GM21576 (cell line): ENCODE results near the gene NKAIN2.
"Not testable (repeated sequence)": the region's sequence is repeated elsewhere in the genome, so short reads cannot be mapped to it uniquely, and the experiment has no call there.

Source experiments
- ATAC-seq: cut with Tn5 transposase; IDR thresholded peaks from one replicate; pipeline ENCODE4 v1.9.1; 2021; ENCODE audit warnings: mild to moderate bottlenecking, moderate library complexity; ENCODE audit not compliant: unreplicated experiment

Gene NKAIN2

DNA sequence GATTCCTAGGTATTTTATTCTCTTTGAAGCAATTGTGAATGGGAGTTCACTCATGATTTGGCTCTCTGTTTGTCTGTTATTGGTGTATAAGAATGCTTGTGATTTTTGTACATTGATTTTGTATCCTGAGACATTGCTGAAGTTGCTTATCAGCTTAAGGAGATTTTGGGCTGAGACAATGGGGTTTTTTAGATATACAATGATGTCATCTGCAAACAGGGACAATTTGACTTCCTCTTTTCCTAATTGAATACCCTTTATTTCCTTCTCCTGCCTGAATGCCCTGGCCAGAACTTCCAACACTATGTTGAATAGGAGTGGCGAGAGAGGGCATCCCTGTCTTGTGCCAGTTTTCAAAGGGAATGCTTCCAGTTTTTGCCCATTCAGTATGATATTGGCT, 363.6 kb downstream of the NKAIN2 start:
- ATAC-seq, result not testable (repeated sequence)

DNA sequence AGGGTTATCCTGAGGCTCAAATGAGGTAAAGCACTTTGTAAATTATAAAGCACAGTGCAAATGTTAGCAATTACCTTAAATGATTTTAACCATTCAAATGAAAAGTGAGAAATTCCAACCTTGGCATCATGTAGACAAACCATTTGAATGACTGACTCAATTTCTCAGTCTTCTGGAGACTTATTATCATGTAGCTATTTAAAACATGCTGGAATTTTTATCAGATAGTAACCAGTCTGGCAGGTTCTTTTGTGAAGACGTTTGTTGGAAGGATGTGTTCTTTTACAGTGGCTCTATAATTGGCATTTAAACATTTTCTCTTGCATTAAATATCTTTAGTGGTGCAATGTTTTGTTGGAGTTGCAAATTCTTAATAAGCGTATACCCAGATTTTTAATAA, 386.6 kb downstream of the NKAIN2 start:
- no peak for ATAC-seq

- ATAC-seq, result no peak
These were observed 389.5 kb downstream of the NKAIN2 start for GRCh38 chr6:124193132-124193531.

DNA sequence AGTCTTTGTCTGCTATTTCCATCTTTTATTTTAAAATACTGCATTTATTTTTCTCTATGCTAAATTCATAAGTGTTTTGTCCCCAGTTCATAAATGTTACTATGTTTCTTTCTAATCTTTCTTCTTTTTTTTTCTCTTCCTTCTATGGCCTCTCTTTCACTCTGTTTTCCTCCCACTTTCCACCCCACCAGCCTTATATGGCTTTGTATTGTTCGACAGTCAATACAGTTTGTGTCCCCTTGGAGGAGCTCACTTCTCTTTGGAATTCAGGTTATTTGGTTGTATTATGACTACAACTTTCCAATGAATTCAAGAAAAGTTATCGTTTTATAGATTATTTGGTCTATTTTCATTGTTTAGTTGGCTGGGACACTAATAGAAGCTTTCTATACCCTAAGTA, 393.5 kb downstream of the NKAIN2 start:
- ATAC-seq, result no peak

DNA sequence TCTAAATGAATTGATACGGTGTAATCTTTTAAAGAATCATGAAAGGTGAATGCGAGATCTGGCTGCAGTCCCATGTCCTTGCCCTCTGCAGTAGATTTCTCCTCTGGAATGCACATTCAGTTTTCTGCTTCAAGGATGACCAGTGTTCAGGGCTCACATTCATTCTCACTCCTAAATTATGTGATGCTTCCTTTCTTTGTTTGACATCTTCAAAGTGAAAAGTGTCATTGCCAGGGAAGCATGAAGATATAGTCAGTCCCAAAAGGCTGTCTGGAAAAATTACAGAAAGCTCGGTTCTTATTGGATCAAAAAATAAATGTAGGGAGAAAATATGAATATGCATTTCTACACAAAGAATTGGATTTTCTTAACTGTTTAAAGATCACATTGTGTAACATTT, 395.6 kb downstream of the NKAIN2 start:
- no peak for ATAC-seq

GRCh38 chr6:124200661-124201060, 397.0 kb downstream of the NKAIN2 start:
- no peak for ATAC-seq

DNA sequence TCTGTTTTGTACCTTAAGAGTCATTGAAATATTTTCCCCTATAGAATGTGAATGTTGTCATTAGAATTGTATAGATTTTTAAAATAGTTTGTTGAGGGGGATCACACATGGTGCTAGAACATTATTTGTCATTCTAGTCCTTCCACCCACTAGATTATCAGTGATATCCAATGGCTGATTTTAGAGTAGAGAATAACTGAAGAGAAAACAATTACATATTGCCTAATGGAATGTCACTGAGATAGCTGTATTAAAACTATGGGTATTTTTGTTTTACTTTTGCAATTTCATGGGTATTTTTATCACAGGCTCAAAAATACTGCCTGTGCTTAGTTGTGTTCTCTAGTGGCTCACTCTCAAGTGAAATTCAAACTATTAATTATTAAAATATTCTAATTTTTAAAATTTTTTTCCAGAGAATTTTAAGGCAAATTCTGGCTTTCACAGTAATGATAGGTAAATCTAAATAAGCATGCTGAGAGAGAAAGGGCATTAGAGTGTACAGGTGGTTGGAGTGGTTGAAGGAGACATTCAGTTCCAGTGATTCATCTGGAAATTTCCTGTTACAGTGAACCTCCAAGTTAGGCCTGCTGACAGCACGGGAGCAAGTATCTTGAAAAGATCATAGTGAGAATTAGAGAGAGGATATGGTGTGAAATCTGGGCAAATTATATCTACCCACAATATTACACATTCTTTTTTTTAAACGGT, 399.6 kb downstream of the NKAIN2 start:
- ATAC-seq, result no peak

DNA sequence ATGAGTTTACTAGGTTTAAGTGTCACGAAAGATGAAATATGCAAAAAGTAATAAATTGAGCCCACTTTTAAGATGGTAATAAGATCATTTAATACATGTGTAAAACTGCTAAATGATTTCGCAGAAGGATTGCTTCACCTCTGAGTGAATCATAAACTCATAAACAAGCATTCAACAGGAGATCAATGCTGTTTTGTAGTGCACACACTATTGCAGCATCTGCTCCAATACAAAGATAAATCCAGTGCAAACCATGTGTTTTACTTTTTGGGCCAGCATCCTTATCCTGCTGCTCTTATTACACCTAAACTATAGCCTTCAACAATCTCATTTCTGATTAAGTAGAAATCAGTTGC, 400.1 kb downstream of the NKAIN2 start:
- ATAC-seq, result no peak

DNA sequence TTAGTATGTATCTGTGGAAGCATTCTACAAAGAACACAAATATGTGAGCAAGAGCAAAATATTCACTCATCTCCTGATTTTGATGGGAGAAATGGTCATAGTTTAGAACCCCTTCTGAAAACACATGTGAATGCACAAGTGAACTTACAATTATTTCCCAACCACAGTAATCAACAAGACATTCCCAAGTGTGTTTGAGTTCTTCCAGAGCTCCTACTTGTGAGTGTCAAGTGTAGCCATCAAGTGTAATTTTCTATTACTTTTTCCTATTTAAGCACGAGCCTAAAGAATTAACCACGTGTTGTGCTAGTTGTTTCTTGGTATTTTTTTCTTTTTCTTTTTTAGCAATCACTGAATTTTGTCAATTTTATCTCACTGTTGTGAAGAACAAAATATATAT, 402.3 kb downstream of the NKAIN2 start:
- ATAC-seq, result no peak

DNA sequence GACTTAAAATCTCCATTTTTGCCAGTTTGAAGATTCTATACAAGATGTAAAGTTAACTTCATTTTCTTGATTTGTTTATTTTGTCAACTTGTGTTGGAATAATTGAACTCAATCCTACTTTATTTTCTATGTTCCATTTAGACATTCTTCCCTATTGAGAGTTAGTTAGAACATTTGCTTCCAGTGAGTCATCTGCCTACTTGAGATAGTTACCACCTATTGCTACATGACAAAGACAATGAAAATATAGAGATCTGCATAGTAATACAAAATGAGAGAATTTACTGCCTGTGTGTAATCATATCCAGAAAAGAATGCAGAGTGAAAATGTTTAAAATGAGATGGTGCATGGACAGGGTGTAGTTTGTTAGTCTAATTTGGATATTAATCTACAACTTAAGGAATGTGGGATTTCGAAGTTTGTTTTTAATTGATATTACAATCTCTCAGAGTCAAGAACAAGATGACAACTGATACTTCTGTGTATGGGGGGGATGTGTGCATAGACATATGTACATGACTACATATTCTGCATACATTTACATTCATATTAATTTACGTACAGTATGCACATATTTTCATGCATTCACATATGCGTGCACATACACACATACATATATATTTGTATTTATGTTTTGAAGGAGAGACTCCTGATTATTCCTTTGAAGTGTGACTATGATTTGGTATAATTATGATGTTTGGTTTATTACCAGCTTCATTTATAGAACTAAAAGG, 420.1 kb downstream of the NKAIN2 start:
- ATAC-seq, result no peak

DNA sequence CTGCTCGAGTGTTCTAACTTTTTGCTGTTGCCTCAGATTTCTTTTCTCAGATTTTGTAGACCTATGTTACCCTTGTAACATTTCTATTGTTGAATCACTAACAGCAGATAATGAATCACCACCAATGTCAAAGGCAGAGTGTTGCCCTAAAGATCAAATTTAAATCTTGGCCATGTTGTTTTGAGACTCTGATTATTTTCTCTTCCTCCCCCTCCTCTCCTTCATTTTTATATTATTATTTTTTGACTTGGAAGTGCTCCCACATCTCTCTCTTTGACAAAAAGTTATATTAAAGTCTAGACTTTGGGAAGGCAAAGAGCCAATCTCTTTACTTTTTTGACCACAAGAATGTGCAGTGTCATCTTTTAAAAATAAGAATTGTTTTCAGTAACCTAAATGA, 422.7 kb downstream of the NKAIN2 start:
- ATAC-seq, result no peak

GRCh38 chr6:124233221-124233620, 429.6 kb downstream of the NKAIN2 start:
- no peak for ATAC-seq

DNA sequence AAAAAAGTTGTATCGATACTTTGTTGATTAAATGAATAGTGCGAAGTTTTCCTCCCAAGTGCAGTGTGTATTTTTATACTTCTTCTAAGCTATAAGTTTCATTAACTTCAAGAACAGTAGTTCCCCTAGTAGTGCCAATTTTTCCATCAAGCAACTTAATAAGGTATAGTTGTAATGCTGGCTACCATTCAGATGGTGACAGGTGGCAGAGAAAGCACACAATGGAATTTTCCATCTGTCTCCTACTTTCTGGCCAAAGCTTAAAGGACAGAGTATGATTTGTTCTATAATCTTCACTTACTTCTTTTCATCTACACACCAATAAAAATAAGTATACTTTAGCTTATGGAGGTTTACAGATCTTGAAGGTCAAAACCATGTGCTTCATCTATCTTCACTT, 431.1 kb downstream of the NKAIN2 start:
- ATAC-seq, result no peak

DNA sequence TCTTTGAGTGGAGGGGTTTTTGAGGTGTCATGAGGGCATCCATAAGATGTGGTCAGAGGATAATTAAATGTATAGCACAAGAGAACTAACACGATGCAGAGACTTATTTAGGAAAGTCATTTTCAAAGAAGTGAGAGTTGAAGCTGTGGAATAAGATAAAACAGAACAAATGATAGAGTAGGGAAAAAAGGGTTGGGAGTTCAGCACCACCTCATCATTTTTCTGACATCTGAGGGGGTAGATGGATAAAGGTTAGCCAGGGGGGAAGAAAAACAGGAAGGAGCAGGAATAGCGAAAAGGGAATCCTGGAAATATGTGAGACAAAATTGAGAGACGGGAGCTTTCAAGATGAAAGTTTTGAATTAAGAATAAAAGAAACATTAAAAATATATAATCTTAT, 434.2 kb downstream of the NKAIN2 start:
- no peak for ATAC-seq

DNA sequence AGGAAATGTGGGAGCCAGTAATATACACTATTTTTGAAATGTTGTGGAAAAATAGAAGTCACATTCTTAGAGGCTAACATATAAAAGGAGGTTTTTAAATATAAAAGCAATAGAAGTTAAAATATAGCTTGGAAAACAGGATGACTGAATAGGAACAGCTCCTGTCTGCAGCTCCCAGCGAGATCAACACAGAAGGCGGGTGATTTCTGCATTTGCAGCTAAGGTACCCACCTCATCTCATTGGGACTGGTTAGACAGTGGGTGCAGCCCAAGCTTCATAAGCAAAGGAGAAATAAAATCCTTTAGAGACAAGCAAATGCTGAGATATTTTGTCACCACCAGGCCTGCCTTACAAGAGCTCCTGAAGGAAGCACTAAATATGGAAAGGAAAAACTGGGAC, 434.7 kb downstream of the NKAIN2 start:
- not testable (repeated sequence) for ATAC-seq

- no peak for ATAC-seq
These were observed 451.4 kb downstream of the NKAIN2 start for GRCh38 chr6:124254941-124255685.

DNA sequence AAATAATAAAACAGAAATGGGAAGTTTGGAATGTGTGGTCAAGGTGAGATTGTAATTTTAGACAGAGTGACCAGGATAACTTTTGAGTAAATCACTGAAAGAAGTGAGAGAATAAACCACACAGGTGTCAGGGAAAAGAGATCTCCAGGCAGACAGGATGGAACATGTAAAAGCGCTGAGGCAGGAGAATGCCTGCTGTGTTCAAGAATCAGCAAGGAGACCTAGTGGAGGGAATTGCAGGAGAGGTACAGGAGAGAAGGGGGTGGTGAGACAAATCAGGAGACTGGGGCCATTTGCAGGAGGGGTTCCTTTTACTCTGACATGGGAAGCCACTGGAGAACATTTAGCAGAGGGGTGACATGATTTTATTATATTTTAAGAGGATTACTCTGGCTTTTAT, 456.7 kb downstream of the NKAIN2 start:
- ATAC-seq, result no peak

DNA sequence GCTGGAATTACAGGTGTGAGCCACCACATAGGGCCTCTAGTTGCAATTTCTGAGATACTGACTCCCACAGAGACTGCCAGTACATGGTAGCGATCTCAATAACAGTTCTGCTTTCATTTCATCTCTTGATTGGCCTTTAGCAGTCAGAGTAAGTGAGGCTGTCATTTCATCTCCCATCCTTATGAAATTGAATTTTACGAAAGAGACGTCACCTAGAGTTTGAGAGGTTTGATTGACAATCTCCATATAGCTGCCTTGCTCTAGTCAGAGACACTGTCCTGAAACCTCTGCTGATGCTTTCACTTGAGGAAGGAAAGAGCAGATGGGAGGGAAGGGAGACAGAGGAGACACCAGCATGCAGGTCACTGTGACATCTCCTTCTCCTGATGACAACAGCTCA, 466.1 kb downstream of the NKAIN2 start:
- ATAC-seq, result no peak

GRCh38 chr6:124273701-124274100, 470.0 kb downstream of the NKAIN2 start:
- no peak for ATAC-seq

- no peak for ATAC-seq
These were observed 478.9 kb downstream of the NKAIN2 start for GRCh38 chr6:124282541-124282940.

DNA sequence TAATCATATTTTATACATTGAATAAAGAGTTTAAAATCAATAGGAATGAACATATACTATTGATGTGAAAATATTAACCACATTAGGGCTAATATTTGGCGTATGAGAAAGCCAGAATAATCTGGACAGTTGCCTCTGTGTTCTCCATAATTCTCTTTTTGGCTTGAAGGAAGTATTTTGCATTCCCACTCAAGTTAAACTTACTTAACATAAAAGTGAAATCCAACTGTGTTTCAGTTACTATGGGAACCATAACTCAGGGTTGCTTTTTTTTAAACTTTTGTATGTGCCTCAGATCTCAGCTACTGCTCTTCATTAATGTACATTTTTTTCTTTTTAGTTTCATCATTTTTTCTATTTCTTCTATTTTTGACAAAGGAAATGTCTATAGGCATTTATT, 479.8 kb downstream of the NKAIN2 start:
- no peak for ATAC-seq

DNA sequence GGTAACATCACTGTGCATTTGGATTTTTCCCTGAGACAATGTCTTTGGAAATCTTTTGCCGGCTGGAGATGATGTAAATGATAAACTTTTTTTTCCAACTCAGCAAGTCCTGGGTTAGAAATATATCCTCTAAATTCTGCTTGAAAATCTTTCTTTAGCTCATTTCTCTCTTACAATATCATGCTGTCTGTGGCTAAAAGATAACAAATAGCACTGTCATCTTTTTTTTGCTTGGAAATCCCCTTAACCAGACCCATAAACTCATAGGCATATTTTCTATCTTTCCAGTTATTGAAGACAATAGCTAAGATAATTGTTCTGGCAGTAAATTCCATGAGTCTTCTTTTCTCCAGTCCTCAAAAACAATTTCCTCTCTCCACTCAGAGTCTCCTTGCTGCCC, 481.5 kb downstream of the NKAIN2 start:
- ATAC-seq, result no peak
